ENCODE data around the gene POLR2J. TPM values are rescaled to one million over a fixed set of nuclear protein-coding genes. Genes with fewer than 3 reads are reported as not detected.
A peak's percentile ranks its signal among the peaks of the same experiment; 100 is the strongest.

Gene POLR2J
- total RNA-seq, 1 donor from 2014 or later: 58.7 TPM

GRCh38 chr7:102449136-102449535 is 29.6 kb downstream of the POLR2J start:
- intact Hi-C loops (cut with DNase I): no loop called here
- no peak for DNase-seq (ENCODE audit: low spot score)

- DNase-seq (ENCODE audit: low spot score): no peak
- intact Hi-C loops (cut with DNase I): no loop called here
These were observed 31.4 kb downstream of the POLR2J start for GRCh38 chr7:102447311-102447710.

GRCh38 chr7:102446387-102447156 is 32.1 kb downstream of the POLR2J start:
- no peak for DNase-seq (ENCODE audit: low spot score)
- intact Hi-C loops (cut with DNase I): no loop called here

- intact Hi-C loops (cut with DNase I): no loop called here
These were observed 33.0 kb downstream of the POLR2J start for GRCh38 chr7:102445674-102446071.

GRCh38 chr7:102444961-102445673 is 33.6 kb downstream of the POLR2J start:
- DNase-seq (ENCODE audit: low spot score): no peak
- intact Hi-C loops (cut with DNase I): no loop called here

More at GRCh38 chr7:102445674-102446071, 33.0 kb downstream of the POLR2J start:
- no peak for DNase-seq (ENCODE audit: low spot score)

GRCh38 chr7:102439963-102440795 is 38.5 kb downstream of the POLR2J start:
- DNase-seq (ENCODE audit: low spot score): peak; percentile 85
- intact Hi-C loops (cut with DNase I): no loop called here

- DNase-seq (ENCODE audit: low spot score): no peak
- intact Hi-C loops (cut with DNase I): no loop called here
These were observed 42.6 kb downstream of the POLR2J start for GRCh38 chr7:102436118-102436517.

- no peak for DNase-seq (ENCODE audit: low spot score)
- intact Hi-C loops (cut with DNase I): no loop called here
These were observed 44.7 kb downstream of the POLR2J start for GRCh38 chr7:102434039-102434486.

GRCh38 chr7:102433219-102434038 is 45.3 kb downstream of the POLR2J start, which contains the start of gene ORAI2:
Gene ORAI2, plus strand, starts transcription at chr7:102433575. Its CDS starts 5,382 bp downstream, at chr7:102438957.
- peak; percentile 95 for DNase-seq (ENCODE audit: low spot score)
- intact Hi-C loops (cut with DNase I): no loop called here

- intact Hi-C loops (cut with DNase I): no loop called here
These were observed 46.1 kb downstream of the POLR2J start for GRCh38 chr7:102432442-102433218.

GRCh38 chr7:102431617-102432298 is 47.0 kb downstream of the POLR2J start:
- DNase-seq (ENCODE audit: low spot score): no peak
- intact Hi-C loops (cut with DNase I): no loop called here

More at GRCh38 chr7:102432442-102433218, 46.1 kb downstream of the POLR2J start:
- no peak for DNase-seq (ENCODE audit: low spot score)

- no peak for DNase-seq (ENCODE audit: low spot score)
- intact Hi-C loops (cut with DNase I): no loop called here
These were observed 49.4 kb downstream of the POLR2J start for GRCh38 chr7:102429141-102429899.

- no peak for DNase-seq (ENCODE audit: low spot score)
- intact Hi-C loops (cut with DNase I): no loop called here
These were observed 51.7 kb downstream of the POLR2J start for GRCh38 chr7:102427019-102427405.

GRCh38 chr7:102426268-102427018 is 52.3 kb downstream of the POLR2J start:
- intact Hi-C loops (cut with DNase I): no loop called here
- no peak for DNase-seq (ENCODE audit: low spot score)

GRCh38 chr7:102425639-102426267 is 53.0 kb downstream of the POLR2J start:
- intact Hi-C loops (cut with DNase I): no loop called here

GRCh38 chr7:102424787-102425218 is 53.9 kb downstream of the POLR2J start:
- DNase-seq (ENCODE audit: low spot score): peak; percentile 81

More at GRCh38 chr7:102425639-102426267, 53.0 kb downstream of the POLR2J start:
- DNase-seq (ENCODE audit: low spot score): peak; percentile 93

More at GRCh38 chr7:102424787-102425218, 53.9 kb downstream of the POLR2J start:
- intact Hi-C loops (cut with DNase I): no loop called here
